HCT116 (cell line): Measurements from ENCODE around the gene TMEM45A. TPM values are rescaled to one million over a fixed set of nuclear protein-coding genes. Genes with fewer than 3 reads are reported as not detected.
"Not testable (repeated sequence)": the region's sequence is repeated elsewhere in the genome, so short reads cannot be mapped to it uniquely, and the experiment has no call there.

ENCODE experiments used
- ATAC-seq: fragments of 200-7000 bp; cut with Tn5 transposase; 2 replicates; pipeline ENCODE4 v1.9.1; 2020; ENCODE audit warnings: mild to moderate bottlenecking, moderate library complexity
- BruUV-seq: library from RNA; stranded (reverse); fragments of 400-500 nt; replicated peaks from 2 replicates; lab custom pipeline; 2021; lab: Mats Ljungman, UMichigan
- CTCF ChIA-PET: fragments of 300-600 bp; sonication (Branson Sonifier 250); formaldehyde crosslinking; loops from one replicate; lab custom pipeline; 2021; ENCODE audit warnings: antibody characterized with exemption; lab: Charles Lee
- POLR2A ChIA-PET: fragments of 300-600, 350-600 bp; sonication (Branson Sonifier 250); formaldehyde crosslinking; loops from one replicate; lab custom pipeline; 2021; ENCODE audit warnings: antibody characterized with exemption; lab: Charles Lee
- RAD21 ChIA-PET, 2 experiments: fragments of 300-600 bp; sonication (Branson Sonifier 250); formaldehyde crosslinking; loops; one replicate each; lab custom pipeline; 2023; ENCODE audit warnings: low total read pairs in 2 of 2; ENCODE audit not compliant: uncharacterized antibody in 2 of 2, unreplicated experiment in 2 of 2, low non-redundant PET in 1 of 2; lab: Charles Lee
- DNase-seq: peaks from one replicate; pipeline ENCODE4 v3.0.0-alpha.2; 2010; ENCODE audit warnings: low read depth, low spot score
- H2AFZ ChIP-seq: fragments of 200-600 bp; shearing (Covaris generic), sonication (generic); 2 replicates; pipeline ENCODE4 v1.6.1; 2017; ENCODE audit warnings: low read depth, mixed run types, mixed read lengths, antibody characterized with exemption, low read length; ENCODE audit not compliant: poor library complexity, severe bottlenecking
- H3K27ac ChIP-seq: 2 replicates; pipeline ENCODE4 v1.5.1; 2012; ENCODE audit warnings: low read depth, low read length
- H3K27me3 ChIP-seq: fragments of 200-600 bp; sonication (generic); 2 replicates; pipeline ENCODE4 v1.6.1; 2016; ENCODE audit warnings: mixed run types, low read length, mixed read lengths; ENCODE audit not compliant: insufficient read depth
- H3K36me3 ChIP-seq, 2 experiments: fragments of 200-500 bp in 1 of 2; fragments of 200-600 bp in 1 of 2; sonication (Bioruptor generic) in 1 of 2; sonication (generic) in 1 of 2; 2 replicates each; pipeline versions ENCODE4 v1.5.1 to v1.6.1; 2014 to 2016; ENCODE audit warnings: low read length in 2 of 2, inconsistent platforms in 1 of 2, mixed read lengths in 1 of 2, mixed run types in 1 of 2; ENCODE audit not compliant: insufficient read depth in 2 of 2, control insufficient read depth in 1 of 2
- H3K4me1 ChIP-seq, 2 experiments: fragments of 200-600 bp in 1 of 2; sonication (generic) in 1 of 2; 2 replicates each; pipeline versions ENCODE4 v1.5.1 to v1.6.1; 2012 to 2017; ENCODE audit warnings: low read length in 2 of 2, inconsistent platforms in 1 of 2, mild to moderate bottlenecking in 1 of 2, mixed read lengths in 1 of 2, mixed run types in 1 of 2, moderate library complexity in 1 of 2; ENCODE audit not compliant: insufficient read depth in 2 of 2, control insufficient read depth in 1 of 2
- H3K4me2 ChIP-seq: fragments of 200-600 bp; sonication (generic); 2 replicates; pipeline ENCODE4 v1.6.1; 2017; ENCODE audit warnings: mixed run types, low read length, mixed read lengths
- H3K4me3 ChIP-seq, 2 experiments: fragments of 200-600 bp in 1 of 2; sonication (generic) in 1 of 2; replicated peaks in 1 of 2; 2 replicates each; pipeline ENCODE4 v1.5.1; 2011 to 2016; ENCODE audit warnings: low read length in 2 of 2, control low read depth in 1 of 2, low read depth in 1 of 2, mild to moderate bottlenecking in 1 of 2, mixed read lengths in 1 of 2, mixed run types in 1 of 2
- H3K79me2 ChIP-seq: fragments of 200-600 bp; sonication (generic); 2 replicates; pipeline ENCODE4 v1.6.1; 2017; ENCODE audit warnings: mild to moderate bottlenecking, mixed run types, low read length, moderate library complexity, mixed read lengths; ENCODE audit not compliant: insufficient read depth
- H3K9ac ChIP-seq: fragments of 200-600 bp; sonication (generic); 2 replicates; pipeline ENCODE4 v1.6.1; 2016; ENCODE audit warnings: low read length, mixed read lengths
- H3K9me2 ChIP-seq: fragments of 200-600 bp; sonication (generic), shearing (Covaris generic); 2 replicates; pipeline ENCODE4 v1.6.1; 2017; ENCODE audit warnings: mixed run types, mild to moderate bottlenecking, moderate library complexity; ENCODE audit not compliant: insufficient read depth
- H3K9me3 ChIP-seq, 2 experiments: fragments of 200-500 bp in 1 of 2; fragments of 200-600 bp in 1 of 2; sonication (Bioruptor generic) in 1 of 2; sonication (generic) in 1 of 2; 2 replicates each; pipeline ENCODE4 v1.6.1; 2014 to 2017; ENCODE audit warnings: low read length in 2 of 2, mixed read lengths in 2 of 2, inconsistent platforms in 1 of 2, low read depth in 1 of 2, mild to moderate bottlenecking in 1 of 2, mixed run types in 1 of 2, moderate library complexity in 1 of 2; ENCODE audit not compliant: control insufficient read depth in 1 of 2, insufficient read depth in 1 of 2
- H4K20me1 ChIP-seq: fragments of 200-600 bp; sonication (generic), shearing (Covaris generic); 2 replicates; pipeline ENCODE4 v1.6.1; 2017; ENCODE audit warnings: mixed run types, mild to moderate bottlenecking, moderate library complexity; ENCODE audit not compliant: insufficient read depth
- CEBPB ChIP-seq: IDR thresholded peaks from 2 replicates; pipeline ENCODE4 v1.6.1; 2012; ENCODE audit warnings: low read depth
- EGR1 ChIP-seq: IDR thresholded peaks from 2 replicates; pipeline ENCODE4 v1.6.1; 2012; ENCODE audit warnings: low read depth
- FOSL1 ChIP-seq: IDR thresholded peaks from 2 replicates; pipeline ENCODE4 v1.6.1; 2012; ENCODE audit warnings: low read depth
- POLR2AphosphoS5 ChIP-seq: IDR thresholded peaks from 2 replicates; pipeline ENCODE4 v1.6.1; 2011; ENCODE audit warnings: mild to moderate bottlenecking, low read depth, low read length, moderate library complexity
- ZNF274 ChIP-seq: fragments of 200-500 bp; sonication (Bioruptor generic); IDR thresholded peaks from 2 replicates; pipeline ENCODE4 v1.6.1; 2014; ENCODE audit warnings: mild to moderate bottlenecking, low read depth, low read length, inconsistent platforms
- intact Hi-C: fragments of 100-400 bp; cut with micrococcal nuclease; formaldehyde crosslinking; loops from 2 replicates; pipeline ENCODE4 v1.10.0; 2022
- total RNA-seq: library from RNA; stranded (reverse); gene quantifications from one replicate; pipeline ENCODE4 v1.2.1, GENCODE V29; 2021; ENCODE audit not compliant: unreplicated experiment
- TF ChIP-seq, protein P1 (sequence below): IDR thresholded peaks from 2 replicates; pipeline ENCODE4 v1.6.1; 2011; ENCODE audit warnings: mild to moderate bottlenecking, low read length, moderate library complexity; ENCODE audit not compliant: insufficient replicate concordance; ENCODE audit errors: extremely low read depth
- TF ChIP-seq, protein P2 (sequence below): IDR thresholded peaks from 2 replicates; pipeline ENCODE4 v1.6.1; 2012

The TMEM45A gene
- total RNA-seq, 1 experiment from 2014 or later: 5.0 TPM

DNA sequence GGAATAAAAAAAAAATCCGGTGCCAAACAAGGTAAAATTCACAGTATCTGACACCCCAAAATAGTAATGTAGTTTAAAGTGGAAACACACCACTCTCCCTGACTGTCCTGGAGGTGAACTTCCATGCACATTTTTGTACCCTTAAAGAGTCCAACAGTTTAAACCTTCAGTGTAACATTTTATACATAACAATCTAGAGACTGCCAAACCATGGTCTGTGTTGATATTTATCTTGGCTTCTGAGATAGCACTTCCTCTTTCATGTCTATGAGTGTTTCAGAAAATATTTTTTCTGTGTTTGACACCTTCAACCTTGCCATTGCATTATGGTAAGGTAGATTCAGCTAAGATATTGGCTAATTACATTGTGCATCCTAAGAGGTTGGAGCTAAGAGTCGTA lies 13.9 kb downstream of the TMEM45A start:
- no peak overlapping the region for H3K27ac ChIP-seq
- ChIA-PET RAD21 (no interaction called here), CTCF (no interaction called here), POLR2A (no interaction called here)
- no peaks in the 10 kb centered on the region for H3K36me3 ChIP-seq
- BruUV-seq: no TSS peak
- DNase-seq (no peak), ATAC-seq (no peak)
- H4K20me1 ChIP-seq: no peaks in the 10 kb centered on the region
- no peak overlapping the region for H3K4me2 ChIP-seq
- H3K4me1 ChIP-seq: no peaks in the 10 kb centered on the region
- no peak overlapping the region for H3K9ac ChIP-seq
- no peaks in the 10 kb centered on the region for H3K9me2 ChIP-seq
- H3K9me3 ChIP-seq: no peaks in the 10 kb centered on the region
- no peak for TF ChIP-seq FOSL1
- TF ChIP-seq CEBPB: no peak
- TF ChIP-seq ZNF274: no peak
- TF ChIP-seq, protein P1, sequence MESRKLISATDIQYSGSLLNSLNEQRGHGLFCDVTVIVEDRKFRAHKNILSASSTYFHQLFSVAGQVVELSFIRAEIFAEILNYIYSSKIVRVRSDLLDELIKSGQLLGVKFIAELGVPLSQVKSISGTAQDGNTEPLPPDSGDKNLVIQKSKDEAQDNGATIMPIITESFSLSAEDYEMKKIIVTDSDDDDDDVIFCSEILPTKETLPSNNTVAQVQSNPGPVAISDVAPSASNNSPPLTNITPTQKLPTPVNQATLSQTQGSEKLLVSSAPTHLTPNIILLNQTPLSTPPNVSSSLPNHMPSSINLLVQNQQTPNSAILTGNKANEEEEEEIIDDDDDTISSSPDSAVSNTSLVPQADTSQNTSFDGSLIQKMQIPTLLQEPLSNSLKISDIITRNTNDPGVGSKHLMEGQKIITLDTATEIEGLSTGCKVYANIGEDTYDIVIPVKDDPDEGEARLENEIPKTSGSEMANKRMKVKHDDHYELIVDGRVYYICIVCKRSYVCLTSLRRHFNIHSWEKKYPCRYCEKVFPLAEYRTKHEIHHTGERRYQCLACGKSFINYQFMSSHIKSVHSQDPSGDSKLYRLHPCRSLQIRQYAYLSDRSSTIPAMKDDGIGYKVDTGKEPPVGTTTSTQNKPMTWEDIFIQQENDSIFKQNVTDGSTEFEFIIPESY: no peak
- TF ChIP-seq, protein P2, sequence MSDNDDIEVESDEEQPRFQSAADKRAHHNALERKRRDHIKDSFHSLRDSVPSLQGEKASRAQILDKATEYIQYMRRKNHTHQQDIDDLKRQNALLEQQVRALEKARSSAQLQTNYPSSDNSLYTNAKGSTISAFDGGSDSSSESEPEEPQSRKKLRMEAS: no peak
- no peak for TF ChIP-seq POLR2AphosphoS5
- no peak for TF ChIP-seq EGR1
- intact Hi-C loops: no loop called here
- H2AFZ ChIP-seq: no peak overlapping the region
- no peak overlapping the region for H3K4me3 ChIP-seq
- no peaks in the 10 kb centered on the region for H3K79me2 ChIP-seq
- no peaks in the 10 kb centered on the region for H3K27me3 ChIP-seq

DNA sequence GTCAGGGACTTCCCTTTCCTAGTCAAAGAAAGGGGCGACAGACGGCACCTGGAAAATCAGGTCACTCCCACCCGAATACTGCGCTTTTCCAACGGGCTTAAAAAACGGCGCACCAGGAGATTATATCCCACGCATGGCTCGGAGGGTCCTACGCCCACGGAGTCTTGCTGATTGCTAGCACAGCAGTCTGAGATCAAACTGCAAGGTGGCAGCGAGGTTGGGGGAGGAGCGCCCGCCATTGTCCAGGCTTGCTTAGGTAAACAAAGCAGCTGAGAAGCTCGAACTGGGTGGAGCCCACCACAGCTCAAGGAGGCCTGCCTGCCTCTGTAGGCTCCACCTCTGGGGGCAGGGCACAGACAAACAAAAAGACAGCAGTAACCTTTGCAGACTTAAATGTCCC lies 17.4 kb downstream of the TMEM45A start:
- H4K20me1 ChIP-seq, DNase-seq, RAD21 ChIA-PET, POLR2A ChIA-PET, ATAC-seq, H3K9me3 ChIP-seq, H3K36me3 ChIP-seq, H3K9ac ChIP-seq, H3K79me2 ChIP-seq, CTCF ChIA-PET, H3K4me2 ChIP-seq, H3K27ac ChIP-seq, H3K4me1 ChIP-seq, H2AFZ ChIP-seq, H3K9me2 ChIP-seq, BruUV-seq, H3K27me3 ChIP-seq, H3K4me3 ChIP-seq, intact Hi-C loops: not testable (repeated sequence)
